ENCODE measurements around the gene TFPI.
A peak's percentile ranks its signal among the peaks of the same experiment; 100 is the strongest.

DNA sequence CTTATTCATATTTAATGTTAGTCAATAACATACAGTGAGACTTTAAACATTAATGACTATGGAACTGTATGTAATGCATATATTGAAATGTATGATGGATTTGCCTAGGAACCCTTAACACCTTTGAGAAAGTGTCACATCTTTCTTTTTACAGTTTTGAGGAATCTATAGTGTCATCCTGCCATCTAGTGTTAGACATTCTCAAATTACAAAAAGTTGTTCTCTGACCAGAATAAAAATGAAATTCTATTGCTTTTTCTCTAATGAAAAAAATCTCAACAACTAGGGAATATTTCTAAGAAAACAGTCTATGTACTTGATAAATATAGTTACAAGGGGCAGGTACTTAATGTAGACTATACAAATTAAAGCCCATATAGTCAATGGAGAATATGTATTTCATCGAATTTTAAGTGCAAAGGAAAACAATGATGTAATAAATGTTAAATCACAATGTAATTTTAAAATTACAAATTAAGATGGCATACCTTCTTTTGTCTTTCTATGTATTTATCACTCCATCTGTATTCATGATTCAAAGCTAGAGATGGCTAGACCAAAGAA lies 101.1 kb downstream of the TFPI start:
- TF ChIP-seq, protein P1, sequence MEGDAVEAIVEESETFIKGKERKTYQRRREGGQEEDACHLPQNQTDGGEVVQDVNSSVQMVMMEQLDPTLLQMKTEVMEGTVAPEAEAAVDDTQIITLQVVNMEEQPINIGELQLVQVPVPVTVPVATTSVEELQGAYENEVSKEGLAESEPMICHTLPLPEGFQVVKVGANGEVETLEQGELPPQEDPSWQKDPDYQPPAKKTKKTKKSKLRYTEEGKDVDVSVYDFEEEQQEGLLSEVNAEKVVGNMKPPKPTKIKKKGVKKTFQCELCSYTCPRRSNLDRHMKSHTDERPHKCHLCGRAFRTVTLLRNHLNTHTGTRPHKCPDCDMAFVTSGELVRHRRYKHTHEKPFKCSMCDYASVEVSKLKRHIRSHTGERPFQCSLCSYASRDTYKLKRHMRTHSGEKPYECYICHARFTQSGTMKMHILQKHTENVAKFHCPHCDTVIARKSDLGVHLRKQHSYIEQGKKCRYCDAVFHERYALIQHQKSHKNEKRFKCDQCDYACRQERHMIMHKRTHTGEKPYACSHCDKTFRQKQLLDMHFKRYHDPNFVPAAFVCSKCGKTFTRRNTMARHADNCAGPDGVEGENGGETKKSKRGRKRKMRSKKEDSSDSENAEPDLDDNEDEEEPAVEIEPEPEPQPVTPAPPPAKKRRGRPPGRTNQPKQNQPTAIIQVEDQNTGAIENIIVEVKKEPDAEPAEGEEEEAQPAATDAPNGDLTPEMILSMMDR (IDR thresholded peaks at IDR 0.05) = peak in 1 of 4 experiments; percentile 21
- TF ChIP-seq POLR2AphosphoS5 (IDR thresholded peaks at IDR 0.05) = no peak
